ENCODE data around the gene ZNF541.
A peak's percentile ranks its signal among the peaks of the same experiment; 100 is the strongest.

ZNF541 gene

DNA sequence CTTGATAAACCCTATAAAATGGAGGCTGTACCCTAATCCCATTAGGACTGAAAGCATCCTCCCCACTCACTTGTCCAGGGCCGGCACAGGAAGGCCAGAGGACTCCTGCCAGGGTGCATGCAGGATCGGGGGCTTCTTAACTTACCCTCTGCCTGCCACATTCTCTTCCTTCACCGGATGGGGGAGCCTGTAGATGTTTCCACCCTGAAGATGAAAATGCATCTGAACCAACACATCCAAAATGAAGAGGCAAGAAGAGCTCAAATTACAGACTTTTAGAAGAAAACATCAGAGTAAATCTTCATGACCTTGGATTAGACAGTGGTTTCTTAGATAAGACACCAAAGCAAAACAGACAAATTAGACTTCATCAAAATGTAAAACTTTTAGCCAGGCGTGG is 32.2 kb downstream of the ZNF541 start:
- H3K27ac Mint-ChIP-seq = peak overlapping the region; percentile 55
- H3K4me1 Mint-ChIP-seq (ENCODE audit: low read depth) = peaks cover 24% of the 10 kb centered on the region
- H3K27me3 Mint-ChIP-seq = peaks cover 10% of the 10 kb centered on the region
- no peaks in the 10 kb centered on the region for H3K36me3 Mint-ChIP-seq (ENCODE audit: low read depth)
- no peaks in the 10 kb centered on the region for H3K9me3 Mint-ChIP-seq
- no peak overlapping the region for H3K4me3 Mint-ChIP-seq

DNA sequence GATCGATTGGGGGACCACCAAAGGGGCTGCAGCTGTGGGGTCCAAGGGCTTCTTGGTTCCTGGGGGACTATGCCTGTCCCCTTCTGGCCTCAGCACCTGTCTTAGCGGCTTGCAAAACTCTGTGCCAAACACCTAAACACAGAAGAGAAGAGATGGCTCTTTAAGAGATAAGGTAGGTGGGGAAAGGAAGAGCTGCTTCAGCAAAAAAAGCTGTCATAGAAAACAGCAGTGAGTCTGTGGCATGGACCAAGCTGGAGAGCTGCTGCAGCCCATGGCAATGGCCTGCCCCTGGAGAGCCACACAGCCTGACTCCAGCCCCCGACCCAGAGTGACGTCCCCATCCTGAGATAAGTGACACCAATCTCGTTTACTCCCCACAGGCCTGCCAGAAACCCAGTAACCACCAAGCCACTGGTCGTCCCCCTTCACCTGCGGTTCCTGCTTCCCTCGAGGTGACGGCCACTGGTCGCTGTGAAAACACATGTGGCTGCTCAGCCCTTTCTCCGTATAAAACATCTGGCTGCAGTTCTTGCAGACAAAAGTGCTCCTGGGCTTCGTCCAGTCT is 33.1 kb downstream of the ZNF541 start:
- Mint-ChIP-seq H3K27me3 (peaks cover 10% of the 10 kb centered on the region), H3K4me3 (no peak overlapping the region), H3K27ac (peak overlapping the region; percentile 55), H3K9me3 (no peaks in the 10 kb centered on the region), H3K4me1 (ENCODE audit: low read depth) (peaks cover 24% of the 10 kb centered on the region), H3K36me3 (ENCODE audit: low read depth) (no peaks in the 10 kb centered on the region)

DNA sequence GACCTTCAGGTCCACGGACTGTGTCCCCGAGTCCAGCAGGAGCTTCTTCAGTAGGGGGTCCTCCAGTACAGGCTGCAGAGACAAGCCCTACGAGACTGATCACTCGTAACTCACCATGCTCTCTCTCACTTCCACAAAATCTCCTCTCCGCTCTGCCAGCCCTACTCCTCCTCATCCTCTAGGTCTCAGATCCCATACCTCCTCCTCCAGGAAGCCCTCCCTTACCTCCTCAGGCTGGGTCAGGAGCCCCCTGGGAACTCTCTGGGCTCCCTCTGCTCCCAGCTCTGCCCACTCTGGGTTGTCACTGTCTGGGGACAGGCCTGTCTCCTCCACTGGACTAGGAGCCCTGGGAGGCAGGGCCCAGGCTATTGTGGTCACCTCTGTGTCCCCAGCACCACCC is 34.1 kb downstream of the ZNF541 start:
- H3K36me3 Mint-ChIP-seq (ENCODE audit: low read depth) = no peaks in the 10 kb centered on the region
- H3K4me1 Mint-ChIP-seq (ENCODE audit: low read depth) = peaks cover 24% of the 10 kb centered on the region
- H3K27me3 Mint-ChIP-seq = peaks cover 2% of the 10 kb centered on the region
- no peak overlapping the region for H3K4me3 Mint-ChIP-seq
- no peaks in the 10 kb centered on the region for H3K9me3 Mint-ChIP-seq
- H3K27ac Mint-ChIP-seq = no peak overlapping the region

DNA sequence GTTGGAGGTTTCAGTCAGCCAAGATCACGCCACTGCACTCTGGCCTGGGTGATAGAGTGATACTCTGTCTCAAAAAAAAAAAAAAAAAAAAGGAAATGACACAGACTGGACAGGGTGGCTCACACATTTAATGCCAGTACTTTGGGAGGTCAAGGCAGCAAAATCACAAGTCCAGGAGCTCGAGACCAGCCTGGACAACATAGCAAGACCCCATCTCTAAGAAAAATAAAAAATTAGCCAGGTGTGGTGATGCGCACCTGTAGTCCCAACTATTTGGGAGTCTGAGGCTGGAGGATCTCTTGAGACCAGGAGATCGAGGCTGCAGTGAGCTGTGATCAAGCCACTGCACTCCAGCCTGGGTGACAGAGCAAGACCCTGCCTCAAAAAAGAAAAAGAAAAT is 35.5 kb downstream of the ZNF541 start:
- peaks cover 24% of the 10 kb centered on the region for H3K4me1 Mint-ChIP-seq (ENCODE audit: low read depth)
- H3K27ac Mint-ChIP-seq = no peak overlapping the region
- no peaks in the 10 kb centered on the region for H3K27me3 Mint-ChIP-seq
- H3K9me3 Mint-ChIP-seq = no peaks in the 10 kb centered on the region
- H3K4me3 Mint-ChIP-seq = no peak overlapping the region
- no peaks in the 10 kb centered on the region for H3K36me3 Mint-ChIP-seq (ENCODE audit: low read depth)

DNA sequence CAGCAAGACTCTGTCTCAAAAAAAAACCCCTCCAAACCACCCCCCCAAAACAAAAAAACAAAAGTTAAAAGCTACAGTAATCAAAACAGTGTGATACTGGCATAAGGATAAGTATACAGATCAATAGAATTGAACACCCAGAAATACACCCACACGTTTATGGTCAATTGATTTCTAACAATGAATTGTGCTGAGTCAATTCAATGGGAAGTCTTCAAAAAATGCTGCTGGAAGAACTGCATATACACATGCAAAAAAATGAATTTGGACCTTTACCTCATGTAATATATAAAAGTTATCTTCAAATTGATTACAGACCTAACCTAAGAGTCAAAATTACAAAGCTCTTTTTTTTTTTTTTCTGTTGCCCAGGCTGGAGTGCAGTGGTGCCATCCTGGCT is 38.3 kb downstream of the ZNF541 start:
- H3K27ac Mint-ChIP-seq = no peak overlapping the region
- H3K36me3 Mint-ChIP-seq (ENCODE audit: low read depth) = no peaks in the 10 kb centered on the region
- peaks cover under 1% of the 10 kb centered on the region for H3K4me1 Mint-ChIP-seq (ENCODE audit: low read depth)
- H3K4me3 Mint-ChIP-seq = no peak overlapping the region
- no peaks in the 10 kb centered on the region for H3K9me3 Mint-ChIP-seq
- no peaks in the 10 kb centered on the region for H3K27me3 Mint-ChIP-seq

DNA sequence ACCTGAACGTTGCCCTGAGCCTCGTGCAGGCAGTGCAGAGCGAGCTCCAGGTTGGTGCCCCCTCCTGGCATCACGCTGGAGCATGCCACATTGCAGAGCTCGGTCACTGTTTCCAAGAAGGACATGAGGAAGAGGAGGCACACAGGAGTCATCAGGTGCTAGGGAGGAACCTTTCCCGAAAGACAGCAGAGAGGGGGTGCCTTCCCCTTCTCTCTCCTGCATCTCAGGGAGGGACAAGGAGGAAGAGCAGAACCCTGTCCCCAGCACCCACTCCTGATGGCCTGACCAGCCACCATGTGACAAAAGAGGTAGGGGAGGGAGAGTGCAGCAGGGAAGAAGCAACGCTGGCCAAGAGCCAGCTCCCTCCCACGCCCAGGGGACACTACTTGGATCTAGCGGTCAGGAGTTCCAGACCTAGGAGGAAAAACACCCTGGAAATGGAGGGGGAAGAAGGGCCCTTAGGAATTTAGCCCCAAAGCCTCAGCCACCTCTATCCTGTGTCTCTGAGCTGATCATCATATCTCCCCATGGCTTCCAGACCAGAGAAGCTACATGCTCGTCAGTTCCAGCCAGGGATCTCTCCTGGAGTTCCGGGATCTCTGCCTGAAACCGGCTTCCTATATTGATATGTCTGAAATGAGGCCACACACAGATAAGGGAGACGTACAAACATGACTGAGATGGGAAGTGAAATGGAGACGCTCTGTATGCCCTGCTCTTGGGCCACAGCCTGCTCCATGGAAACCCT is 41.1 kb downstream of the ZNF541 start:
- Mint-ChIP-seq H3K36me3 (ENCODE audit: low read depth) (no peaks in the 10 kb centered on the region), H3K9me3 (no peaks in the 10 kb centered on the region), H3K4me3 (no peak overlapping the region), H3K27ac (no peak overlapping the region), H3K4me1 (ENCODE audit: low read depth) (no peaks in the 10 kb centered on the region), H3K27me3 (no peaks in the 10 kb centered on the region)

DNA sequence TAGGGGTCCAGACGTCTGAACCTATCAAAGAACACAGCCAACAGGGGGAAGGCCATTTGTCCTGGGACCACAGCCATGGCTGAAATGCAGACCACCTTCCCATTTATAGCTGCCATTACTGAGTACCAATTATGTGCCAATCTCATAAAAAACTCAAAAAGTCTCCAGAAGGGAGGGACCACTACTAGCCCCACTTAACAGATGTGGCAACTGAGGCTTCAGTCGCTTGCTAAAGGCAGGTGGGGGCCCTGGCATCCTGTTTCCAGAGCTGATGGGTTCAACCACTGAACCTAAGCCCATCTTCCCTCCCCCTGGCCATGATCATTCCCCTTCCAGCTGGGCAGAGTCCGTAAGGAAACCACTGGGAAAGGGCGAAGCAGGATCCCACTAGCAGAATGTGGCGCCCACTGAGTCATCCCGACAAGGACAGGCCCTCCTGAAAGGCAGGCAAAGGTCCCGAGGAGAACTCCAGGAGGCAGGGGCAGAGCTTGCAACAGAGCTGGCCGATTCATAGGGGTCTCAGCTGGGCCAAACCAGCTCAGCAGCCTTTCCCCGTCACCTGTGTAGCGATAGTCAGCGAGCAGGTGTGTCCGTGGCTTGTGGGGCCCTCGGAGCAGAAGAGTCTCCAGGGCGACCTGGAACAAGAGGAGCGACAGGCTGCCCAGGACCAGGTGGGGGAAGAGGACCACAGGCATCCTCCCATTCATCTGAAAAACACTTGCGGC is 43.8 kb downstream of the ZNF541 start:
- Mint-ChIP-seq H3K9me3 (no peaks in the 10 kb centered on the region), H3K27ac (no peak overlapping the region), H3K36me3 (ENCODE audit: low read depth) (no peaks in the 10 kb centered on the region), H3K27me3 (peaks cover under 1% of the 10 kb centered on the region), H3K4me1 (ENCODE audit: low read depth) (no peaks in the 10 kb centered on the region), H3K4me3 (no peak overlapping the region)

DNA sequence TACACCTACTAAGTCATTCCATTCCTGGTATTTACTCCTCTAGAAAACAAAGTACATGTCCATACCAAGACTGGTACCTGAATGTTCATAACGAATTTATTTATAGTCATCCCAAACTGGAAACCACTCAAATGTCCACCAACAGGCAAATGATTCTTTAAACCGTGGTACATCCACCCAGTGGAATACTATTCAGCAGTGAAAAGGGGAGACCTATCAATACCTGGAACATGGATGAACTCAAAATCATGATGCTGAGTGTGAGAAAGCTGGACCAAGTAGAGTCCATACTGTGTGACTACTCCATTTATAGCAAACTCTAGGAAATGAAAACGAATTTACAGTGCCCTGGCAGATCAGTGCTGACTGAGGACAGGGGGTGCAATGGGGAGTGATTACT is 46.1 kb downstream of the ZNF541 start:
- Mint-ChIP-seq H3K4me1 (ENCODE audit: low read depth) (peaks cover 4% of the 10 kb centered on the region), H3K27me3 (peaks cover 5% of the 10 kb centered on the region), H3K36me3 (ENCODE audit: low read depth) (no peaks in the 10 kb centered on the region), H3K27ac (no peak overlapping the region), H3K9me3 (no peaks in the 10 kb centered on the region), H3K4me3 (no peak overlapping the region)

DNA sequence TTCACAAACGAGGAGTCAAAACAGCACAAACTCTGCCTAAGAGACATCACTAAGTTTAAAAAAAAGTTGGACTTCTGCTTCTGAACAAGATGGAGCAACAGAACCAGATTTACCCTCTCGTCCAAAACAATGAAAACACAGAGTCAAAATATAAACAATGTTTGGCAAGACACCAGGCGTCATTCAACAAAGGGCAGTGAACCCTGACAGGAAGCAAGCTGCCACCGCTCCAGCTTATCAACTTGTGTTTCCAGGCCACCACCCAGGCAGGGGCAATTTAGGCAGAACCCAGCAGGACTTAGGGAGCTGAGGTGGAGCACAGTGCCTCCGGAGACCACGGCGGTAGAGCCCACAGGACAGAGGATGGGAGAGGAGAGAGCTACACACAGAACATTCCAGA is 49.5 kb downstream of the ZNF541 start:
- no peaks in the 10 kb centered on the region for H3K9me3 Mint-ChIP-seq
- peaks cover 17% of the 10 kb centered on the region for H3K27me3 Mint-ChIP-seq
- H3K4me3 Mint-ChIP-seq = no peak overlapping the region
- peaks cover 21% of the 10 kb centered on the region for H3K4me1 Mint-ChIP-seq (ENCODE audit: low read depth)
- H3K27ac Mint-ChIP-seq = no peak overlapping the region
- H3K36me3 Mint-ChIP-seq (ENCODE audit: low read depth) = no peaks in the 10 kb centered on the region

All from stimulated activated naive CD8-positive, alpha-beta T cell treated with anti-CD3 and anti-CD28 coated beads, Interleukin-15, Interleukin-2, amounts not matched to agents 100 ng/mL and 50 ng/mL, for 24 hours (primary cell).